ENCODE results near the gene HELZ2. TPM values are rescaled to one million over a fixed set of nuclear protein-coding genes. Genes with fewer than 3 reads are reported as not detected.

The HELZ2 gene
- polyA plus RNA-seq, 1 of the 3 experiments (the other 2 are of a cell fraction), result 7.6 TPM

GRCh38 chr20:63587256-63587655 lies 13.2 kb upstream of the HELZ2 start:
- peaks cover 0 to 15% of the 10 kb centered on the region in 2 experiments for H3K36me3 ChIP-seq (replicated peaks in 1 of 2; ENCODE audit: control insufficient read depth in 1 of 2, insufficient read depth in 2 of 2, low read length in 1 of 2)
- H3K4me1 ChIP-seq (ENCODE audit: control insufficient read depth in 1 of 2, insufficient read depth in 2 of 2, low read depth in 1 of 2, low read length in 1 of 2), result no peaks in the 10 kb centered on the region
- ChIA-PET CTCF (interaction anchor here (1.1 kb wide), 1 partner anchor 49 kb away, joined by 4 read pairs; no protein-coding TSS in a partner anchor), POLR2A (no interaction called here)
- no peak overlapping the region for H3K27ac ChIP-seq (ENCODE audit: low read depth in 2 of 2, low read length in 1 of 2)
- H3K4me3 ChIP-seq (ENCODE audit: low read depth in 2 of 2, low read length in 1 of 2), result no peak overlapping the region
- no peaks in the 10 kb centered on the region for H3K9me2 ChIP-seq
- DNase-seq, result no peak
- no peaks in the 10 kb centered on the region for H3K79me2 ChIP-seq (ENCODE audit: insufficient read depth)
- peaks cover 5% of the 10 kb centered on the region for H3F3A ChIP-seq (replicated peaks; ENCODE audit: insufficient read depth)
- H3K27me3 ChIP-seq (ENCODE audit: insufficient read depth), result no peaks in the 10 kb centered on the region
- TF ChIP-seq RFX5 (IDR thresholded peaks at IDR 0.05; ENCODE audit: low read length) (no peak), NRF1 (IDR thresholded peaks at IDR 0.05; ENCODE audit: low read depth, low read length) (no peak)
- no peak overlapping the region for H2AFZ ChIP-seq (ENCODE audit: low read depth)
- H3K4me2 ChIP-seq, result no peak overlapping the region
- no peaks in the 10 kb centered on the region for H4K20me1 ChIP-seq (ENCODE audit: insufficient read depth)
- WGBS (ENCODE audit: low lambda C conversion rate), result 92% methylated on average over 12 of the region's 12 CpGs
- H3K9me3 ChIP-seq, result no peaks in the 10 kb centered on the region
- H3K9ac ChIP-seq, result no peak overlapping the region

GRCh38 chr20:63586797-63587196 lies 12.8 kb upstream of the HELZ2 start:
- Histone ChIP-seq H2AFZ (ENCODE audit: low read depth) (no peak overlapping the region), H3K4me1 (ENCODE audit: control insufficient read depth in 1 of 2, insufficient read depth in 2 of 2, low read depth in 1 of 2, low read length in 1 of 2) (no peaks in the 10 kb centered on the region), H3K9me2 (no peaks in the 10 kb centered on the region), H3K9me3 (no peaks in the 10 kb centered on the region), H3K4me2 (no peak overlapping the region), H3K27ac (ENCODE audit: low read depth in 2 of 2, low read length in 1 of 2) (no peak overlapping the region), H3K9ac (no peak overlapping the region), H3K79me2 (ENCODE audit: insufficient read depth) (no peaks in the 10 kb centered on the region), H3K27me3 (ENCODE audit: insufficient read depth) (no peaks in the 10 kb centered on the region), H4K20me1 (ENCODE audit: insufficient read depth) (no peaks in the 10 kb centered on the region), H3F3A (replicated peaks; ENCODE audit: insufficient read depth) (peaks cover 5% of the 10 kb centered on the region), H3K4me3 (ENCODE audit: low read depth in 2 of 2, low read length in 1 of 2) (no peak overlapping the region), H3K36me3 (replicated peaks in 1 of 2; ENCODE audit: control insufficient read depth in 1 of 2, insufficient read depth in 2 of 2, low read length in 1 of 2) (peaks cover 0 to 10% of the 10 kb centered on the region in 2 experiments)
- ChIA-PET POLR2A (no interaction called here), CTCF (no interaction called here)
- 93% methylated on average over 5 of the region's 17 CpGs for WGBS (ENCODE audit: low lambda C conversion rate)
- DNase-seq, result no peak
- TF ChIP-seq ZBTB33 (IDR thresholded peaks at IDR 0.05; ENCODE audit: borderline replicate concordance, low read depth) (no peak), USF2 (IDR thresholded peaks at IDR 0.05; ENCODE audit: borderline replicate concordance, low read depth, low read length) (no peak), FOXJ3 (CRISPR knock-in tag; IDR thresholded peaks at IDR 0.05) (no peak), IRF3 (IDR thresholded peaks at IDR 0.05; ENCODE audit: low read depth, low read length) (no peak), NFIC (IDR thresholded peaks at IDR 0.05; ENCODE audit: borderline replicate concordance) (no peak), RCOR1 (IDR thresholded peaks at IDR 0.05; ENCODE audit: low read length) (no peak), TAF1 (IDR thresholded peaks at IDR 0.05; ENCODE audit: borderline replicate concordance, low read depth, low read length) (no peak), REST (IDR thresholded peaks at IDR 0.05; ENCODE audit: low read depth, low read length) (no peak), RAD21 (IDR thresholded peaks at IDR 0.05; ENCODE audit: low read length) (no peak), NRF1 (IDR thresholded peaks at IDR 0.05; ENCODE audit: low read depth, low read length) (no peak), JUND (IDR thresholded peaks at IDR 0.05) (no peak), CHD2 (IDR thresholded peaks at IDR 0.05; ENCODE audit: low read length, partially characterized antibody) (no peak), CTCF (IDR thresholded peaks at IDR 0.05) (no peak), EP300 (IDR thresholded peaks at IDR 0.05; ENCODE audit: borderline replicate concordance in 1 of 2, low read depth in 1 of 2, low read length in 1 of 2) (no peak), FOXM1 (IDR thresholded peaks at IDR 0.05; ENCODE audit: low read depth) (no peak), SIN3A (IDR thresholded peaks at IDR 0.05; ENCODE audit: borderline replicate concordance, low read depth, low read length) (no peak)

All from SK-N-SH (cell line).